Right lobe of liver (tissue), 4 donors: ENCODE results near the gene WDR27.

ENCODE experiments used
- POLR2A ChIP-seq: fragments of 450-650 bp; IDR thresholded peaks from one replicate; pipeline ENCODE4 v1.6.1; 2017; ENCODE audit warnings: antibody characterized with exemption, mild to moderate bottlenecking
- TF ChIP-seq, protein P1 (sequence below), 4 donors: fragments of 200-600 bp in 3 of 4; fragments of 450-650 bp in 1 of 4; IDR thresholded peaks; one replicate each; pipeline versions ENCODE4 v1.5.1 to v1.8.0; 2016 to 2022; ENCODE audit warnings: antibody characterized with exemption in 4 of 4, mild to moderate bottlenecking in 2 of 4
- donor health status: DM: no; HTN: no; CAD: no.
- donor health status: DM: no; HTN: no; CAD: no.
- donor health status: DM: no; HTN: yes; CAD: no.

DNA sequence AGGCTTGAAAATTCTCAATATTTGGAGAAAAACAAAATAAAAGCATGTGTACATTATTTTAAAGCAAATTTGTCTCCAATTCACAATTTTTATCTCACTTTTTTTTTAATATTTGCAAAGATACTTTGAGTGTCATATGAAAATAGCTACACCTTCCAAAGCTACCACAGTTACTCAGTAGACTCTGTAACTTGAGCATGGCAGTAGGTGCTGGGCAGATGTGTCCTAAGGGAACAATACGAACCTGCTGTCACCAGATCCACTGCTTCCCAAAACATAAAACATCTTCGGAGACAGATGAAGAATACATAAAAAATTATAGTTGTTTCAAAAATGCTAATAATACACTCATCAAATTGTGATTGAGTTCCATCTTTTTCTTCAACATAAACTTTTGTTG, 10.6 kb downstream of the WDR27 start:
- TF ChIP-seq POLR2A: no peak
- TF ChIP-seq, protein P1, sequence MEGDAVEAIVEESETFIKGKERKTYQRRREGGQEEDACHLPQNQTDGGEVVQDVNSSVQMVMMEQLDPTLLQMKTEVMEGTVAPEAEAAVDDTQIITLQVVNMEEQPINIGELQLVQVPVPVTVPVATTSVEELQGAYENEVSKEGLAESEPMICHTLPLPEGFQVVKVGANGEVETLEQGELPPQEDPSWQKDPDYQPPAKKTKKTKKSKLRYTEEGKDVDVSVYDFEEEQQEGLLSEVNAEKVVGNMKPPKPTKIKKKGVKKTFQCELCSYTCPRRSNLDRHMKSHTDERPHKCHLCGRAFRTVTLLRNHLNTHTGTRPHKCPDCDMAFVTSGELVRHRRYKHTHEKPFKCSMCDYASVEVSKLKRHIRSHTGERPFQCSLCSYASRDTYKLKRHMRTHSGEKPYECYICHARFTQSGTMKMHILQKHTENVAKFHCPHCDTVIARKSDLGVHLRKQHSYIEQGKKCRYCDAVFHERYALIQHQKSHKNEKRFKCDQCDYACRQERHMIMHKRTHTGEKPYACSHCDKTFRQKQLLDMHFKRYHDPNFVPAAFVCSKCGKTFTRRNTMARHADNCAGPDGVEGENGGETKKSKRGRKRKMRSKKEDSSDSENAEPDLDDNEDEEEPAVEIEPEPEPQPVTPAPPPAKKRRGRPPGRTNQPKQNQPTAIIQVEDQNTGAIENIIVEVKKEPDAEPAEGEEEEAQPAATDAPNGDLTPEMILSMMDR (IDR thresholded peaks at IDR 0.05): no peak
